Daoy (cell line): ENCODE measurements around the gene AMOT. TPM values are rescaled to one million over a fixed set of nuclear protein-coding genes. Genes with fewer than 3 reads are reported as not detected.
A peak's percentile ranks its signal among the peaks of the same experiment; 100 is the strongest.
"Not testable (repeated sequence)": the region's sequence is repeated elsewhere in the genome, so short reads cannot be mapped to it uniquely, and the experiment has no call there.

Source experiments
- DNase-seq: peaks from one replicate; pipeline ENCODE4 v3.0.0-alpha.2; 2015; ENCODE audit warnings: low read depth
- total RNA-seq: library from RNA; depleted of rRNA; stranded (reverse); fragments of >200 nt; shearing (Covaris generic); gene quantifications from 2 replicates; pipeline ENCODE4 v1.2.3, GENCODE V29; 2014; rRNA removed

AMOT gene, protein sequence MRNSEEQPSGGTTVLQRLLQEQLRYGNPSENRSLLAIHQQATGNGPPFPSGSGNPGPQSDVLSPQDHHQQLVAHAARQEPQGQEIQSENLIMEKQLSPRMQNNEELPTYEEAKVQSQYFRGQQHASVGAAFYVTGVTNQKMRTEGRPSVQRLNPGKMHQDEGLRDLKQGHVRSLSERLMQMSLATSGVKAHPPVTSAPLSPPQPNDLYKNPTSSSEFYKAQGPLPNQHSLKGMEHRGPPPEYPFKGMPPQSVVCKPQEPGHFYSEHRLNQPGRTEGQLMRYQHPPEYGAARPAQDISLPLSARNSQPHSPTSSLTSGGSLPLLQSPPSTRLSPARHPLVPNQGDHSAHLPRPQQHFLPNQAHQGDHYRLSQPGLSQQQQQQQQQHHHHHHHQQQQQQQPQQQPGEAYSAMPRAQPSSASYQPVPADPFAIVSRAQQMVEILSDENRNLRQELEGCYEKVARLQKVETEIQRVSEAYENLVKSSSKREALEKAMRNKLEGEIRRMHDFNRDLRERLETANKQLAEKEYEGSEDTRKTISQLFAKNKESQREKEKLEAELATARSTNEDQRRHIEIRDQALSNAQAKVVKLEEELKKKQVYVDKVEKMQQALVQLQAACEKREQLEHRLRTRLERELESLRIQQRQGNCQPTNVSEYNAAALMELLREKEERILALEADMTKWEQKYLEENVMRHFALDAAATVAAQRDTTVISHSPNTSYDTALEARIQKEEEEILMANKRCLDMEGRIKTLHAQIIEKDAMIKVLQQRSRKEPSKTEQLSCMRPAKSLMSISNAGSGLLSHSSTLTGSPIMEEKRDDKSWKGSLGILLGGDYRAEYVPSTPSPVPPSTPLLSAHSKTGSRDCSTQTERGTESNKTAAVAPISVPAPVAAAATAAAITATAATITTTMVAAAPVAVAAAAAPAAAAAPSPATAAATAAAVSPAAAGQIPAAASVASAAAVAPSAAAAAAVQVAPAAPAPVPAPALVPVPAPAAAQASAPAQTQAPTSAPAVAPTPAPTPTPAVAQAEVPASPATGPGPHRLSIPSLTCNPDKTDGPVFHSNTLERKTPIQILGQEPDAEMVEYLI
- total RNA-seq, result 0.80 TPM in 2 replicates

DNA sequence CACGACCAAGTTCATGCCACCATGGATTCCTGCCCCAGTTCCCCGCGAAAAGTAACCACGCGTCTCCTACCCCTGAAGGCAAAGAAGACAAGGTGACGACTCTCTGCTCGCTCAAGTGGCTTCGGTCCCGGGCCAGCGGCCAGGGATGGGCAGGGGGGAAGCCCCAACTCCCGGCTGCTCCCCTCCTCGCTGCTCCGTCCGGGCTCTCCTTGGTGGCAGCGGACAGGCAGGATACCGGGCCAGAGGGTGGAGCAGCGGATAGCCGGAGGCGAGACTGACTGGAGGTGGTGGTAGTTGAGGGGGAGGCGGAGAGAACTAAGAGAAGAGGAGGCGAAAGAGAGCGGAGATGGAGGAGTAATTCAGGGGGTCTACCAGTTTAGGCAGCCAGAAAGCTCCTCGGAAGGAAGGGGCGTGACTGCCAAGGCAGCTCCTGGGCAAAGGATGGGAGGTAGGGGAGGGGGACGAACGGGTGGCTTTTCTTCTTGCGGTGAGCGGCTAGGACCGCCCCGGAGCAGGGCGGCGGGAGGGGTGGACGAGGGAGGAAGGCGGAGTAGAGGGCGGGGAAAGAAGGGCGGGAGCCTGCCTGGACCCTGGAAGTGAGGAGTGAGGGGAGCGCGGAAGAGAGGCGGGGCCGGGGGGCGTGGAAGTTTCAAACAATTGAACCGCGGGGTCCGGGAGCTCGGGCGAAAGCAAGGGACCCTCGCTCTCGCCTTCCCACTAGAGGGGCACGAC lies at the start of gene AMOT:
Gene AMOT, minus strand, starts transcription at position 450 of the 732 bp plus-strand sequence. CDS start 17,705 bp downstream, outside the sequence.
- DNase-seq, result peak; percentile 82

DNA sequence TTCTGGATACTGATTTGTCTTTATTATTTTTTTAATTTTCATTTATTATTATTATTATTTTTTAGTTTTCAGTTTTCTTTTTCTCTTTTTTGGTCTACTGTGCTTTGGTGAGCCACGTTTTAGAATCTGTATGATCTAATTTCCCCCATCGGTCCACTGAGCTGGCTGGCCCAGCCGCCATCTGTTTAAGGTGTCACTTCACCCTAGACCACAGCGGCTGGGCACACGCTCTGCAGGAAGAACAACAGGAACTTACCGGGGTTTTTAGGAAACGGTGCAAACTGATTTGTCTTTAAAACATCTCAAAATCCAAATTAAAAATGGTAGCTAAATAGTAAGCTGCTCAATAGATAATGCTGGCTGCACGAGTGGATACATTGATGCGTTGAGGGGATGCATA lies 48.8 kb upstream of the AMOT start:
- no peak for DNase-seq

DNA sequence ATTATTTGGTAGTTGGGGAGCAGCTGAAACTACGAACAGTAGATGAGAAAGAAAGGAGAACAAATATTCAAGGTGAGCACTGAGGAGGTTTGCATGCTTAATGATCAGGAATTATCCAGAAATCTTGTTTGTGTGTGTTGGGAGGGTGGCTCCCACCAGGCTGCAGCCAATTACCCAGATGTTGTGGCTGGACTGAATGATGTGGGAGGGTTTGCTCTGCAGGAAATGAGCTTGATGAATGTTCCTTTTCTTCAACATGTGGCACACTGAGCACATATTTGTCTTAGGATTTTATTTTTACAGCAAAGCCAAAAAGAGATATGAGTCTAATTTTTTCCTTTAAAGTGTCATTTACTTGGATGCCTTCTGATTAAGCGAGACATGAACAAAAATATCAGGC lies 48.3 kb upstream of the AMOT start:
- no peak for DNase-seq

DNA sequence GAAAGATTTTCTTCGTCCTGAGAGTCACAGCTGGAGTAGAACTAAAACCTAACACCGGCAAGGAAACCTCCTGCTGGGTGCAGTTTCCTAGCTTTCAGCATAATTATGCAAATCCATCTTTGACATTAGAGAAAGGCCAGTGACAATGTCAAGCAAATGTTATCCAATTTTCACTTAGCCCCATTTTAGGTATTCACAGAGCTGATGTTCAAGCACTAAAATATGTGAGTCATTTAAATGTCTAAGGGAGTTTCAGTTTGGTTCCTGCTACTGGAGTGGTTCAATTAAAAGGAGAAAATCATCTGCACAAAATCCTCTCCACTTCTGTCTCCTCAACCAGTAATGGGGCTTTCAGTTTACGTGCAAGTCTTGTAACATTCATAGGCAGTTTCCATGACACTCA lies 37.1 kb upstream of the AMOT start:
- no peak for DNase-seq

DNA sequence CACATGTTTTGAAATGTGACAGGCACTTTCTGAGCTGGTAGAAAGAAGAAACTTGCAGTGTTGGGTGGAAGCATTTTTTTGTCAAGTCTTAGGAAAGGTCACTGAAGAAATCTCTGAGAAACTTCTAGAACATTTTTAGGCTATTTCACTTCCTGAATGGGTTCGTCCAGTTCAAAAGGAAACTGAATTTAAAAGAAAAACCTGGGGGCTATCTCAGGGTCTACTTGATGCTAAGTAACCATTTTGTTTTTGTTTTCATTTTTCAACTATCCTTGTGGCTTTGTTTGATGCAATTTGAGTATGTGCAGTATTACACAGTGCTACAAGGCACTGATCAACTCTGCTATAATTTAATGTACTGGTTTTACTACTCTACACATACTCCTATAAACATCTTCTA lies 34.0 kb upstream of the AMOT start:
- DNase-seq, result no peak

DNA sequence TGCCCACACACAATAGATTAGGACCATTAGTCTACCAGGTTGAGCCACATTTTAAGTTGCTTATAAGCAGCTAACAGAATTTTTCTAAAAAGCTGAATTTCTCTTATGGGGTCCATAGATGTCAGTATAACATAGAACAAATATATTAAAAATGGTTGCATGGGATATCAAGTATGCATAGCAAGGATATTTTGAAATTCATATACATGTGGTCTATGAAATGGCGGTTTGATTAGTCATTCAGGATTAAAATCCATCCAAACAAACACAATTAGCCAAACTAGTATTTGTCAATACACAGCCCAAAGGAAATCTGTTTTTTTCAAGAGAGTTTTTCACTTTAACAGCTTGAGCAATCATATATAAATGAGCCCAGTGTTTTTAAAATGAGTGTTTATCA lies 33.5 kb upstream of the AMOT start:
- DNase-seq, result no peak

DNA sequence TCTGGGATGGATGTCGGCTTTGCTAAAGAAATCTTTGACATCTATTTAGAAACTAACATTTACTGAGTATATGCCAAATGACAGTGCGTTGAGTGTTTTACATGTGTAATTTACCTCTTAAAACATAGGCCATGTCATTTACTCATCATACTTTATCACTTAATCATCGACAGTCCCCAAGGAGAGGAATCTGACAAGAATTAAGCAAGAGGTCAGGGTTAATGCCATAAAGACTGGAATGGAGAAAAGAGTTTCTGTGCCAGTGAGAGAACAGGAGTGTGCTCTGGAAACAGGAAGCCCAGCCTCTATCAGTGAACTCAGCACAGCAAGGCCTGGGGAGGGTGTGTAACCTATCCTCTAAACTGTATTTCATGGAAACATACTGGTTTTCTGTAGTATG lies 28.0 kb upstream of the AMOT start:
- DNase-seq, result no peak

DNA sequence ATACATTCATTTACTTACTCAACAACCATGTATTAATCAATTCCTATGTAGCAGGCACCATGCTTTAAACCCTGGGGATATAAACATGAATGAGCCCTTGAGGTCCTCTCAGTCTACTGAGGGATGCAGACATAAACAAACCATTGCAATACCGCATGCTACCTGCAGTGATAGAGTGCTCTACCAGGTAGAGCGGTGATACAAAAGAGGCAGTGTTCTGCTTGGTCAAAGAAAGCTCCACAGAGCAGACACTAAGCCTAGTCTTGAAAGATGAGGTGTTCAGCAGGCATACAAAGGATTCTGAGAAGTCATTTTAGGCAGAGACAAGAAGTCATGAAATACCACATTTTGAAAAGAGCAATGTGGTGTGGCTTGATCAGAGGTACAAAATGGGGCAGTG lies 26.9 kb upstream of the AMOT start:
- no peak for DNase-seq

DNA sequence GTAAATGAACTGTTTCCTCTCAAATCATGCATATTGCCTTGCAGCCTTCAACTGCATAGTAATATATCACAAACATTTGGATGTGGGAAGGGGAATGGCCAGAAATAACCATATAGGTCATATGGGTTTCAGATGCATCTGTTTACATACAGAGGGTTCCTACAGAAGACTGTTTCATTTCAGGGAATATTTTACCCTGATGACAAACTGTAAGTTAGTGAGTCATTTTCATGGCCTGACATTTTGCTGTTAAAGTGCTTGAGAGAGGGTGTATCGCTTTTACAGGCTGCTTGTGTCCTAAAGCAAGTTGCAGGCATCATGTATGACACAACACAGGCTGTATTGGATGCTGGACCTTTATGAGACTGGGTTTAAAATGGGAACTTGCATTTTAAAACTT lies 25.5 kb upstream of the AMOT start:
- no peak for DNase-seq

DNA sequence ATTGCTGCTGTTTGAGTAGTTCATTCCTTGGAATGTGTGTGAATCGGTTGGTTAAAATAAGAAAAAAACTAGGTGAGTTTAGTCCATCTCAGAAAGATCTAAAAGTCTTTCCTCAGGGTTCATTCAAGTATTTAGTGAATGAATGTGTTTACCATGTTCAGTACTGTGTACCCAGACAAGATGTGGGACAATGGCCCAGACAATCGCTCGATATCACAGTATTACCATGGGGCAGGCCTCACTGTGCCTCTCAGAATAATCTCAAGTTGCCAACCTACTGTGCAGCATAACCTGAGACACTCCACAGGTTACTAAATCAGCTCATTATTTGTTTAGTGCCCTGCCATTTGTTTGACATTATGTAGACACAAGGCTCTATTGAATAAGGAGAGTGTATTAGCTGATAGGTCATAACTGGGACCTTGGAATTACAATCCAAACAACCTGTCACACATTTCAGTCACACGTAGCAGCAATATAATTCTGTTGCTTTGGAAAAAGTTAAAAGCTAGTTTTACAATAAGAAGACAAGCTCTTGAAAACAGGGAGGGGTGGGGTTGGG lies 24.9 kb upstream of the AMOT start:
- no peak for DNase-seq

DNA sequence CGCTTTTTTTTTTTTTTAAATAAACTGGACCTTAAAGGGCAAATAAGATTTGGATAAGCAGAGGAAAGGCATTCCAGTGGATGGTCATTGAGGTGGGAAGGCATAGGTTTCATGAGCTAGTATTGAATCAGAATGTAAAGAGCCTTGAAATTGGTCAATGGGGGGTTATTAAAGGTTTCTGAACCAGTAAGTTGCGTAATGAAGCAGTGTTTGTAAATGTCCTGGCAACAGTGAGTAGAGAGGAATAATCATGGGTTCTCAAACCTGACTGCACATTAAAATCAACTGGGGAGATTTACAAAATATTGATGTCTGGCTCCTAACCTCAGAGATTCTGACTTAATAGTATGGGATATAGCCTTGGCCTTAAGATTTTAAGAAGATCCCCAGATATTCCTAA lies 23.2 kb upstream of the AMOT start:
- DNase-seq, result no peak

DNA sequence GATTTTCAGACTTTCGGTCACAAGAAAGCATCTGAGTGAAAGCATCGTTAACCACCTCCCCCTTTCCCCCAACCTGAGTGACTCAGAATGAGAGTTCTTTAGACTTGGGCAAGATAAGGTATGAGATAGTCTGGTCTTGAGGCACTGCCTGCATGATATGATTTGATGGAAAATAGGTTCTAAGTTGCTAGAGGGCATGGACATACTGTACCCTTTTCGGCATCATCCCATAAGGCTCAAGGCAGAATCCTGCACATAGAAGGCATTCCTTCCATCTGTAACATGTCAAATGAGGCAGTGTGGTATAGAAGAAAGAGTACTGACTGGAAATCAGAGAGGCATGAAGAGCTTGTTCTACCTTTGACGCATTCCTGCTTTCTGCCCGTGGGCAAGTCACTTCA lies 16.8 kb upstream of the AMOT start:
- no peak for DNase-seq

DNA sequence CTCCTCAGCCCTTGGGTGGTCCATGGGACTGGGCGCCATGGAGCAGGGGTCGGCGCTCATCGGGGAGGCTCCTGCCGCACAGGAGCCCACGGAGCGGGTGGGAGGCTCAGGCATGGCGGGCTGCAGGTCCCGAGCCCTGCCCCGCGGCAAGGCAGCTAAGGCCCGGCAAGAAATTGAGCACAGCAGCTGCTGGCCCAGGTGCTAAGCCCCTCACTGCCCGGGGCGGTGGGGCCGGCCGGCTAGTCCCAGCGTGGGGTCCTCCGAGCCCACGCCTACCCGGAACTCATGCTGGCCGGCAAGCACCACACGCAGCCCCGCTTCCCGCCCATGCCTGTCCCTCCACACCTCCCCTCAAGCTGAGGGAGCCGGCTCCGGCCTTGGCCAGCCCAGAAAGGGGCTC lies 14.3 kb upstream of the AMOT start:
- DNase-seq, result not testable (repeated sequence)

DNA sequence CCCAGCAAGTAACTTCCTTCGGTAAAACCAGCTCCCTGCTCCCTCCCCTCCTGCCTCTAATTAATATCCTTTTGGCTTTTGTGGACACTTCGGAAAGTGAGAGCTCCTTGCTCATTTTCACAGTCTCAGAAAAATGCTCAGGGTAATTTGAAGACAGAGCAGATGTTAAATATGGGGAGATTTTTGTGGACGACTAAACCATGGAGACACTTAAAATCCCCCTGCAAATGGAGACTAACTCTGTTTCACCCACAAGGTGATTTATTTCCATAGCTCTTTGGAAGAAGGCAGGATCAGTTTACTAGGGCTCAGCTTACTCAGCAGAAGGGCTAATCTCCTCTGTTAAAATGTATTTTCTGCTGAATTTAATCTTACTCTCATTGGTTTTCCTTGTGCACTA lies 12.2 kb upstream of the AMOT start:
- DNase-seq, result no peak

DNA sequence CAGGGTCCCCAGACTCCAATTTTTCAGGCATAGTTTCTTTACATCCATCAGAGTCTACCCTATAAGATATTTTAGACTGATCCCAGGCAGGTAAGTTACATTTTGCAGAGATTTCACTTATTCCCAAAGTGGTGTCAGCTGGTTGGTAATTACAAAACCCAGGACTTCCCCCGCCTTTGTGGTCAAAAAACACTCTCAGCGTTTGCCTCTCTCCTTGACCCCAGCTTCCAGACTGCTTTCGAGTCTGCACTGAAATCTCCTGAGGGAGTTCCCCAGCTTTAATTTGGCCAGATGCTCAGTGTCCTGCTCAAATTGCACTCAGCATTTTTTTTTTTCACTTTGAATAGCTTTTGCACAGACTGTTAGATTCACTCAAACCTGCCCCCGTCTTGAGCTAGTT lies 11.2 kb upstream of the AMOT start:
- peak; percentile 16 for DNase-seq

DNA sequence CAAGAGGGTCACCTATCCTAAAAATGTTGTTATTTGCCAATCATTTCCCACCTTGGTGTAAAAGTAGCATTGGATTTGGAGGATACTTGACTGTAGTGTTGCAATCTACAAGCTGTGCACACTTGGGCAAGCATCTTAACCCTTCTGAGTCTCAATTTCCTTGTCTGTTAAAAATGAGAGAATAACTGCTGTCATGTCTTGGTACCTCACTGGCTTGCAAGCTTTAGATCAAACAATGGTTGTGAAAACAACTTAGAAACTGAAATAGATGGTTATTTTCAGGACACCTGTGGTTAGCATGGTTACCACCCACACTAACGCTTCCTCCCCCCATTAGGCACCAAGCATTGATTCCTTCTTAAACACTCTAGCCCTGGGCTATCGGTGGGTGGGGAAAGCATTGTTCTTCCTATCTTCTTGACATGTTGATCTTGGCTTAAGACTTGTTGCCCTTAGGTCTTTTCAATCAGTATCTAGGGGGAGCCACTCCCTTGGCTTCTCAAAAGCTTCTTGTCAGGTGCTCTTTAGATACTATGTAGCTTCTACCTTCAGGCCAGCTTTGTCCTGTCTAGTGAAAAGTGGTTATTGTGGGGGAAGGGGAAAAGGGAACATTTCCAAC lies 10.6 kb upstream of the AMOT start:
- peak; percentile 13 for DNase-seq

DNA sequence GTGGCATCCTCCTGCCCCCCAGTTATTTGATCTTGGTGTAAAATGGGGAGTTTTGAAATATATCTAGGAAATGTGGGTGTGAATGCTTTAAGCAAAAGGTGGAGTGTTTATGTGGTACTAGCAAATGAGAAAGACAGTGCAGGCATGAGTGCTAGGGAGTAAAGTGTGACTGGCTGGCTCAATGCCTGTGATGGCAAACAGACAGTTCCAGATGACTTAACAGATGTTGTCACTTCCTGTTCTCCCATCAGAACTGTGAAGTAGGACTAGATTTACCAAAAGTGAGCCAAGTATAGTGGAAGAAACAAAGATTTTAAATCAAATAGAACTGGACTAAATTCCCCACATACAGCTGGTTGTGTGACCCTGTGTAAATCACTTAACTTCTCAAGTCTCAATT lies 8.4 kb upstream of the AMOT start:
- DNase-seq, result no peak

DNA sequence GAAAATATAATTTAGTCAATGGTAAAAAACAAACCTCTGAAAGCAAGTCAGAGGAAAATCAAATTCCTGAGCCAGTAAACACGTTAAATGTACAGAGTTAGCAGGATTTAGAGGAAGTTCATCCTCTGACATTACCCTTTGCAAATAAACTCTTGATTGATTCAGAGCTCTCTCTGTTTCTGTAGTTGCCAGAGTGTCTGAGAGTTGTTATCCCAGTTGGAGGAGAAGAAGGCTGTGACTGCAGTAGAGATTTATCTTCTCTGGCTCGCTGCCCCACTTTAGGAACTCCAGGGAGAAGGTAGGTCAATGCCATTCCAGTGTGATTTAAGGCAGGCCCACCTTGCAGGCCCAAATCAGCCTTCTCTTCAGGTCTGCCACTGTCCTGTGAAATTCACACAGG lies 6.2 kb upstream of the AMOT start:
- DNase-seq, result no peak

DNA sequence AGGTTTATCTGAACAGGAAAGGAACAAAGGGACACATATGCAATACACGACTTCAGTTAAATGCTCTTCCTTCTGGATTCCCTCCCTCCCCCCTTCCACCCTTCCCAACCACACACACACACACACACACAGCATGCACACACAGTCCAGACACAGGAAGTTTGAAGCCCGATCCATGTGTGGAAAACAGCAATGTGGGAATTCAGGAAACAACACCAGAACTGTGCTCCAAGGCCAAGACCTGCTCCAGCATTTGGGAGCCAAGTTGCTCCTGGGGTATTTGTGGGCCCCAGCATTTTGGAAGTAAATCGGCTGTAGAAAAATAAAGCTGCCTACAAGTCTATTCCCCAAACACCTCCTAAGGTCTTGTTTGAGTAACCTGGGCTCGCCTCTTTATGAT lies 5.6 kb upstream of the AMOT start:
- no peak for DNase-seq

DNA sequence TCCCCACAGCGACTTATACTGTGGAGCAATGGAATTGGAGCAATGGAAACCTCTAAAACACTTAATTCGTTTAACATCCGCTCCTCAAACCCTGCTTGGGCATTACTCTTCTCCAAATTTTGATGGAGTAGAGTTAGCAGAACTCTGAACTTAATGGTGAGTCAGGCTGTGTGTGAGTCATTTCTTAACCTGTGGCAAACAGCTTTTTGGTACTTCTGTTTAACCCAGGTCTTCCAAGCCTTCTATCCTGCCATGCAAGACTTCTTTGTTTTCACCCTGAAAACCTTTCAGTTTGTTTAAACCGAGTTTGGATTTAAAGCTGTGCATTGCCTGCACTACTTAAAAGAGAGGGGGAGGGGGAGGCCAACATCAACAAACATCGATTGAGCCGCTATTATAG lies 3.6 kb upstream of the AMOT start:
- DNase-seq, result peak; percentile 5

DNA sequence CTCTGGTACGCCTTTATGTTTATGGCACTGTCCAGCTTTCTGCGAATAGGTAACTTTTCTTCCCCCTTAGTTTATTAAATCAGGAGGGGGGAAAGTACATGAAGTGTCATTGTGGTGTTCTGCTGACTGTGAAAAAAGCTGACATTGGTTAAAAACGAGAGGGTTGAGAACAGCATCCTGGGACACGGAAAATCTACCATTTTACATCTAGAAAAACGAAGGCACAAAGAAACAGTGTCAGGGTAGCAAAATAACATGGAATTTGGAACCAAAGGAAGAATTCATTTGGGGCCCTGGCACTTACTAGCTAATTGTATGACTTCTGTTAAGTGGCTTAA lies 1.2 kb upstream of the AMOT start:
- no peak for DNase-seq
